Esophagus muscularis mucosa (tissue), 3 donors: ENCODE data around the gene CSTB.

Source experiments
- CTCF ChIP-seq, 3 experiments: fragments of 200-600 bp in 2 of 3; fragments of 450-650 bp in 1 of 3; sonication (generic) in 2 of 3; IDR thresholded peaks; one replicate each; pipeline ENCODE4 v1.5.1; 2017 to 2019; ENCODE audit warnings: antibody characterized with exemption in 3 of 3, mild to moderate bottlenecking in 2 of 3, moderate library complexity in 1 of 3
- POLR2A ChIP-seq: fragments of 450-650 bp; IDR thresholded peaks from one replicate; pipeline ENCODE4 v1.6.1; 2017; ENCODE audit warnings: antibody characterized with exemption, moderate library complexity, mild to moderate bottlenecking, low read depth
- POLR2AphosphoS5 ChIP-seq, 2 donors: sonication (generic); formaldehyde crosslinking; IDR thresholded peaks; one replicate each; pipeline ENCODE4 v1.6.1; 2017; ENCODE audit warnings: antibody characterized with exemption in 2 of 2

DNA sequence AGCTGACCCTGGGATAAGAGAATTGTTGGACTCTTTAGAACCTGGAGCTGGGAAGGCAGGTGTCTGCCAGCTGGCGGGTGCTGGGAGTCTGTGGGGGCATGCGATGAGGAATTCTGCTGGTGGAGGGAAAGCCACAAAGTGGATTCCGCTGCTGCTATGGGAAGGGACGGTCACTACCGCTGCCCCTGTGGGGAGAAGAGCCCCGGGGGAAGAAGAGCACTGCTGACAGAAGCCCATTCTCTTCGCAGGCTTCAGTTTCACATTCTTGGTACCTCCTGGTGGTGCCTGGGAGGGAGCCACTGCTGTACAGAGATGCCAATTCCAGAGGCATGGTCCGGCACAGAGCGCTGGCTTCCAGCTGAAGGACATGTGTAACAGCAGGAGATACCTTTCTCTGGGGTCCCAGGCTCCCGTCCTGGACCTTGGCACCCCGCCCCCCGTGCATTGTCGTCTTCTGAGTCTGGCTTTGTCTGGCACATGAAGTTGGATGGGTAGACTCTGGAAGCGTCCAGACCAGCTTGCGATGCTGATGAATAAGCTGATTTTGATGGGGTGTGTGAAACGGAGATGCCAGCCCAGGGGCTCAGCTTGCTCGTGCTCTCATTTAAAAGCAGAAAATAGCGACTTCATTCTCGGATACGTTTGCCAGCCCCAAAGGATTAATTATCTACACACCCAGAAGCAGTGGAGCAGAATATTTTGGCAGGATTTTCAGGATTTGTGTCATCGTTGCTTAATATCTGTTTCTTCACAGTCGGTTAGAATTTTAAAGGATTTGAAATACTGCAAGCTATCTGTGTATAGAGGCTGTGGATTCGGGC is 44.0 kb downstream of the CSTB start:
- TF ChIP-seq POLR2AphosphoS5 (IDR thresholded peaks at IDR 0.05) (peak in 1 of 2 donors; percentile 30), POLR2A (no peak), CTCF (IDR thresholded peaks at IDR 0.05) (no peak)
